Panc1 (cell line): Measurements from ENCODE around the gene WNT3. TPM values are rescaled to one million over a fixed set of nuclear protein-coding genes. Genes with fewer than 3 reads are reported as not detected.

Experiments
- ATAC-seq: fragments of 200-7000 bp; cut with Tn5 transposase; 2 replicates; pipeline ENCODE4 v1.9.1; 2020; ENCODE audit warnings: mild to moderate bottlenecking, moderate library complexity
- BruUV-seq: library from RNA; stranded (reverse); fragments of 400-500 nt; replicated peaks from 2 replicates; lab custom pipeline; 2021; lab: Mats Ljungman, UMichigan
- CTCF ChIA-PET: fragments of 300-600 bp; sonication (Branson Sonifier 250); formaldehyde crosslinking; loops from one replicate; lab custom pipeline; 2022; ENCODE audit warnings: antibody characterized with exemption; lab: Charles Lee
- POLR2A ChIA-PET: fragments of 300-600 bp; sonication (Branson Sonifier 250); formaldehyde crosslinking; loops from one replicate; lab custom pipeline; 2022; ENCODE audit warnings: antibody characterized with exemption; lab: Charles Lee
- DNase-seq: peaks from one replicate; pipeline ENCODE4 v3.0.0-alpha.2; 2010; ENCODE audit warnings: low read depth, low spot score
- H3K27ac ChIP-seq: 2 replicates; pipeline ENCODE4 v1.5.1; 2011; ENCODE audit warnings: mild to moderate bottlenecking, low read length, inconsistent platforms
- H3K27me3 ChIP-seq: fragments of 200-500 bp; sonication (Bioruptor generic); 2 replicates; pipeline ENCODE4 v1.6.0; 2014; ENCODE audit warnings: low read length, inconsistent platforms; ENCODE audit not compliant: control insufficient read depth, insufficient read depth
- H3K36me3 ChIP-seq: fragments of 200-500 bp; sonication (Bioruptor generic); 2 replicates; pipeline ENCODE4 v1.5.1; 2014; ENCODE audit warnings: inconsistent platforms, mild to moderate bottlenecking, low read length, moderate library complexity; ENCODE audit not compliant: control insufficient read depth, insufficient read depth
- H3K4me1 ChIP-seq: 2 replicates; pipeline ENCODE4 v1.5.1; 2011; ENCODE audit warnings: inconsistent platforms, mild to moderate bottlenecking, low read length, moderate library complexity; ENCODE audit not compliant: control insufficient read depth, insufficient read depth
- H3K4me3 ChIP-seq, 2 experiments: 2 replicates each; pipeline ENCODE4 v1.5.1; 2011 to 2012; ENCODE audit warnings: low read depth in 2 of 2, low read length in 2 of 2, mild to moderate bottlenecking in 2 of 2, inconsistent platforms in 1 of 2, moderate library complexity in 1 of 2
- H3K9me3 ChIP-seq: fragments of 200-500 bp; sonication (Bioruptor generic); 2 replicates; pipeline ENCODE4 v1.5.1; 2014; ENCODE audit warnings: low read depth, mild to moderate bottlenecking, inconsistent platforms, low read length, moderate library complexity; ENCODE audit not compliant: control insufficient read depth, insufficient read depth
- POLR2AphosphoS5 ChIP-seq: IDR thresholded peaks from 2 replicates; pipeline ENCODE4 v1.6.1; 2012; ENCODE audit warnings: mild to moderate bottlenecking, low read depth, low read length, moderate library complexity
- SIN3A ChIP-seq: IDR thresholded peaks from 2 replicates; pipeline ENCODE4 v1.6.1; 2012; ENCODE audit warnings: low read depth, mild to moderate bottlenecking, low read length, moderate library complexity, borderline replicate concordance; ENCODE audit not compliant: insufficient read depth
- TCF7L2 ChIP-seq: IDR thresholded peaks from 2 replicates; pipeline ENCODE4 v1.6.1; 2011; ENCODE audit warnings: mild to moderate bottlenecking, low read depth, low read length, inconsistent platforms
- in situ Hi-C: cut with HindIII; loops from 2 replicates; pipeline ENCODE4 v1.10.0; 2016; ENCODE audit warnings: low sequenced_read_pairs, low pct_unique_long_range_greater_than_20kb
- intact Hi-C: fragments of 100-400 bp; cut with micrococcal nuclease; formaldehyde crosslinking; loops from one replicate; pipeline ENCODE4 v1.10.0; 2022; ENCODE audit not compliant: unreplicated experiment
- total RNA-seq: library from RNA; stranded (reverse); gene quantifications from one replicate; pipeline ENCODE4 v1.2.1, GENCODE V29; 2021; ENCODE audit not compliant: unreplicated experiment
- TF ChIP-seq, protein P1 (sequence below), 2 experiments: IDR thresholded peaks; 2 replicates each; pipeline ENCODE4 v1.6.1; 2011 to 2012; ENCODE audit warnings: low read depth in 2 of 2, control low read depth in 1 of 2, low read length in 1 of 2, mild to moderate bottlenecking in 1 of 2, moderate library complexity in 1 of 2; ENCODE audit not compliant: insufficient read depth in 1 of 2
- TF ChIP-seq, protein P2 (sequence below): fragments of 450-650 bp; IDR thresholded peaks from 2 replicates; pipeline ENCODE4 v1.5.1; 2017; ENCODE audit warnings: mild to moderate bottlenecking

Gene WNT3
- total RNA-seq, 1 experiment from 2014 or later, result 3.4 TPM

DNA sequence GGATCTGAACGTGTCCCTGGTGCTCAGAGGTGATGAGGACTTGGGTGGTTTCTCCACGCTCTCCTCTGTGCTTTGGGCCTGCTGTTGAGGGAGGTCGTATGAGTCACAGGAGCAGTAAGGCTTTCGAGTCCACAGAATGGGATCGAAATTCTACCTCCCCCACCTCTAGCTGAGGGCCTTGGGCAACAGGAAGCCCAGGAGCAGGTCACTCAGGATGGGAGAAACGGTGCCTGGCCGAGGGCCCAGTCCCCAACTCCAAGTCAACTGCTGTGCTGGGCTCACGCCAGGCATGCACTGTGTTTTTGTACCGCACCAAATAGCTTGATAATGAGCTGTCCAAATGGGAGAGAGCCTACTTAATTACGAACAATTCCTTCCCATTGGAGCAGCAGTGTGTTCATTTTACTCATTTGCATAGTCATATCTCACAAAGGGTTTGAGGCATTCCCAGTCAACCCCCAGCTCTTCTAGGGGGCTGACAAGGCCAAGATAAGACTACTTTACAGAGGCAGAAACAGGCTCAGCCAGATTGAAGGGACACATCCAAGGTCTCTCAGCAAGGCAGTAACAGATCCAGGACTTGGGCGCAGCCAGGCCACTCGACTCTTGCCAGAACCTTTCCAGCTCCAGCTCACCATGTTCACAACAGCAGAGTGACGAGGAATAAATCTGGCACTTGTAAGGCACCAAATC lies 53.6 kb downstream of the WNT3 start:
- ChIA-PET CTCF (no interaction called here), POLR2A (no interaction called here)
- BruUV-seq, result no TSS peak
- H3K9me3 ChIP-seq, result no peaks in the 10 kb centered on the region
- H3K27me3 ChIP-seq, result no peaks in the 10 kb centered on the region
- H3K27ac ChIP-seq, result no peak overlapping the region
- no peak for DNase-seq
- peaks cover 9% of the 10 kb centered on the region for H3K4me1 ChIP-seq
- ATAC-seq, result peak; percentile 79
- H3K36me3 ChIP-seq, result no peaks in the 10 kb centered on the region
- intact Hi-C loops (no loop called here), in situ Hi-C loops (no loop called here)
- H3K4me3 ChIP-seq, result no peak overlapping the region
- TF ChIP-seq, protein P1, sequence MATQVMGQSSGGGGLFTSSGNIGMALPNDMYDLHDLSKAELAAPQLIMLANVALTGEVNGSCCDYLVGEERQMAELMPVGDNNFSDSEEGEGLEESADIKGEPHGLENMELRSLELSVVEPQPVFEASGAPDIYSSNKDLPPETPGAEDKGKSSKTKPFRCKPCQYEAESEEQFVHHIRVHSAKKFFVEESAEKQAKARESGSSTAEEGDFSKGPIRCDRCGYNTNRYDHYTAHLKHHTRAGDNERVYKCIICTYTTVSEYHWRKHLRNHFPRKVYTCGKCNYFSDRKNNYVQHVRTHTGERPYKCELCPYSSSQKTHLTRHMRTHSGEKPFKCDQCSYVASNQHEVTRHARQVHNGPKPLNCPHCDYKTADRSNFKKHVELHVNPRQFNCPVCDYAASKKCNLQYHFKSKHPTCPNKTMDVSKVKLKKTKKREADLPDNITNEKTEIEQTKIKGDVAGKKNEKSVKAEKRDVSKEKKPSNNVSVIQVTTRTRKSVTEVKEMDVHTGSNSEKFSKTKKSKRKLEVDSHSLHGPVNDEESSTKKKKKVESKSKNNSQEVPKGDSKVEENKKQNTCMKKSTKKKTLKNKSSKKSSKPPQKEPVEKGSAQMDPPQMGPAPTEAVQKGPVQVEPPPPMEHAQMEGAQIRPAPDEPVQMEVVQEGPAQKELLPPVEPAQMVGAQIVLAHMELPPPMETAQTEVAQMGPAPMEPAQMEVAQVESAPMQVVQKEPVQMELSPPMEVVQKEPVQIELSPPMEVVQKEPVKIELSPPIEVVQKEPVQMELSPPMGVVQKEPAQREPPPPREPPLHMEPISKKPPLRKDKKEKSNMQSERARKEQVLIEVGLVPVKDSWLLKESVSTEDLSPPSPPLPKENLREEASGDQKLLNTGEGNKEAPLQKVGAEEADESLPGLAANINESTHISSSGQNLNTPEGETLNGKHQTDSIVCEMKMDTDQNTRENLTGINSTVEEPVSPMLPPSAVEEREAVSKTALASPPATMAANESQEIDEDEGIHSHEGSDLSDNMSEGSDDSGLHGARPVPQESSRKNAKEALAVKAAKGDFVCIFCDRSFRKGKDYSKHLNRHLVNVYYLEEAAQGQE (IDR thresholded peaks at IDR 0.05; ENCODE audit: insufficient read depth in 1 of 2, low read depth in 2 of 2, low read length in 1 of 2), result no peak
- TF ChIP-seq, protein P2, sequence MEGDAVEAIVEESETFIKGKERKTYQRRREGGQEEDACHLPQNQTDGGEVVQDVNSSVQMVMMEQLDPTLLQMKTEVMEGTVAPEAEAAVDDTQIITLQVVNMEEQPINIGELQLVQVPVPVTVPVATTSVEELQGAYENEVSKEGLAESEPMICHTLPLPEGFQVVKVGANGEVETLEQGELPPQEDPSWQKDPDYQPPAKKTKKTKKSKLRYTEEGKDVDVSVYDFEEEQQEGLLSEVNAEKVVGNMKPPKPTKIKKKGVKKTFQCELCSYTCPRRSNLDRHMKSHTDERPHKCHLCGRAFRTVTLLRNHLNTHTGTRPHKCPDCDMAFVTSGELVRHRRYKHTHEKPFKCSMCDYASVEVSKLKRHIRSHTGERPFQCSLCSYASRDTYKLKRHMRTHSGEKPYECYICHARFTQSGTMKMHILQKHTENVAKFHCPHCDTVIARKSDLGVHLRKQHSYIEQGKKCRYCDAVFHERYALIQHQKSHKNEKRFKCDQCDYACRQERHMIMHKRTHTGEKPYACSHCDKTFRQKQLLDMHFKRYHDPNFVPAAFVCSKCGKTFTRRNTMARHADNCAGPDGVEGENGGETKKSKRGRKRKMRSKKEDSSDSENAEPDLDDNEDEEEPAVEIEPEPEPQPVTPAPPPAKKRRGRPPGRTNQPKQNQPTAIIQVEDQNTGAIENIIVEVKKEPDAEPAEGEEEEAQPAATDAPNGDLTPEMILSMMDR, result no peak
- TF ChIP-seq POLR2AphosphoS5 (no peak; the same call in 1 of the 2 replicates), SIN3A (no peak), TCF7L2 (no peak)

DNA sequence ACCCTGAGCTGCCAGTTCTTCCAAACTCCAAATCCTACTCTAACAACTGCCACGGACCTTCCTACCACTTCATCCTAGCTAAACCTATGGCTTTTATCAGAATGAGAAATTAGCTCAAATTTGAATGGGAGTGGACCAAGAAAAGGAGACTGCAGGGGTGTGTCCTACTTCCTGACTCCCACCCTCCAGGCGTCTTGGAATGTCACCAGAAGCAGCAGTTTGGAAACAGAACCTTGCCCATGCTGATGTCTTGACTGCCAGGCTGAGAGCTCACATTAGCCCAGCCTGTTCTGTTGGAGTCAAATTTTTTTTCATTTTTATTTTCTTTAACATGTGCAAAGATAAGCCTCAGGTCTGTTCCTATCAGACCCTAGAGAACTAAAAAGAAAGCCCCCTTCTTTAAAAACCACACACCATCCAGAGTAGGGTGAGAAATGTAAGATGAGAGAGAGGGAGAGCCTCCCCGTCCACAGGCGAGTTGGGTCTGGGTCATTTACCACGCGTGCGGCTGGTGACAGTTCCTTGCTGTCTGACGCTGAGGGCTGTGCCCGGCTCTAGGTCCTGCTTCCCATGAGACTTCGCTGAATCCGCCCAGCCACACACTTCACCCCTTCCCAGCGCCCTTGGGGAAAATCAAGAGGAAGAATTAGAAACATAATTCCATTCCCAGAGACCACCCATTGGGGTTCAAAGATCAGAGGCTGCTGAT lies 54.3 kb downstream of the WNT3 start:
- peaks cover 9% of the 10 kb centered on the region for H3K4me1 ChIP-seq
- H3K36me3 ChIP-seq, result no peaks in the 10 kb centered on the region
- no peak overlapping the region for H3K27ac ChIP-seq
- no peak for ATAC-seq
- no peak for DNase-seq
- no peaks in the 10 kb centered on the region for H3K27me3 ChIP-seq
- in situ Hi-C loops (no loop called here), intact Hi-C loops (no loop called here)
- BruUV-seq, result no TSS peak
- TF ChIP-seq TCF7L2 (no peak), POLR2AphosphoS5 (no peak), SIN3A (no peak)
- TF ChIP-seq, protein P1 (IDR thresholded peaks at IDR 0.05; ENCODE audit: insufficient read depth in 1 of 2, low read depth in 2 of 2, low read length in 1 of 2), result no peak
- TF ChIP-seq, protein P2, result no peak
- ChIA-PET POLR2A (no interaction called here), CTCF (no interaction called here)
- no peak overlapping the region for H3K4me3 ChIP-seq
- no peaks in the 10 kb centered on the region for H3K9me3 ChIP-seq
